NCI-H345 (cell line): Measurements from ENCODE around the gene MYLK.
"Not testable (repeated sequence)": the region's sequence is repeated elsewhere in the genome, so short reads cannot be mapped to it uniquely, and the experiment has no call there.

ENCODE experiments used
- DNase-seq: peaks from one replicate; lab custom pipeline; 2025; lab: John Stamatoyannopoulos, UW

Gene MYLK, protein sequence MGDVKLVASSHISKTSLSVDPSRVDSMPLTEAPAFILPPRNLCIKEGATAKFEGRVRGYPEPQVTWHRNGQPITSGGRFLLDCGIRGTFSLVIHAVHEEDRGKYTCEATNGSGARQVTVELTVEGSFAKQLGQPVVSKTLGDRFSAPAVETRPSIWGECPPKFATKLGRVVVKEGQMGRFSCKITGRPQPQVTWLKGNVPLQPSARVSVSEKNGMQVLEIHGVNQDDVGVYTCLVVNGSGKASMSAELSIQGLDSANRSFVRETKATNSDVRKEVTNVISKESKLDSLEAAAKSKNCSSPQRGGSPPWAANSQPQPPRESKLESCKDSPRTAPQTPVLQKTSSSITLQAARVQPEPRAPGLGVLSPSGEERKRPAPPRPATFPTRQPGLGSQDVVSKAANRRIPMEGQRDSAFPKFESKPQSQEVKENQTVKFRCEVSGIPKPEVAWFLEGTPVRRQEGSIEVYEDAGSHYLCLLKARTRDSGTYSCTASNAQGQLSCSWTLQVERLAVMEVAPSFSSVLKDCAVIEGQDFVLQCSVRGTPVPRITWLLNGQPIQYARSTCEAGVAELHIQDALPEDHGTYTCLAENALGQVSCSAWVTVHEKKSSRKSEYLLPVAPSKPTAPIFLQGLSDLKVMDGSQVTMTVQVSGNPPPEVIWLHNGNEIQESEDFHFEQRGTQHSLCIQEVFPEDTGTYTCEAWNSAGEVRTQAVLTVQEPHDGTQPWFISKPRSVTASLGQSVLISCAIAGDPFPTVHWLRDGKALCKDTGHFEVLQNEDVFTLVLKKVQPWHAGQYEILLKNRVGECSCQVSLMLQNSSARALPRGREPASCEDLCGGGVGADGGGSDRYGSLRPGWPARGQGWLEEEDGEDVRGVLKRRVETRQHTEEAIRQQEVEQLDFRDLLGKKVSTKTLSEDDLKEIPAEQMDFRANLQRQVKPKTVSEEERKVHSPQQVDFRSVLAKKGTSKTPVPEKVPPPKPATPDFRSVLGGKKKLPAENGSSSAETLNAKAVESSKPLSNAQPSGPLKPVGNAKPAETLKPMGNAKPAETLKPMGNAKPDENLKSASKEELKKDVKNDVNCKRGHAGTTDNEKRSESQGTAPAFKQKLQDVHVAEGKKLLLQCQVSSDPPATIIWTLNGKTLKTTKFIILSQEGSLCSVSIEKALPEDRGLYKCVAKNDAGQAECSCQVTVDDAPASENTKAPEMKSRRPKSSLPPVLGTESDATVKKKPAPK (N-terminal part only)

GRCh38 chr3:123884203-123884831 lies at the start of gene MYLK:
Gene MYLK (minus strand): TSS chr3:123884332. CDS start chr3:123793841, 90,491 bp downstream.
- DNase-seq = peak; percentile 58

GRCh38 chr3:123930445-123930844 lies 46.3 kb upstream of the MYLK start:
- DNase-seq = no peak

DNA sequence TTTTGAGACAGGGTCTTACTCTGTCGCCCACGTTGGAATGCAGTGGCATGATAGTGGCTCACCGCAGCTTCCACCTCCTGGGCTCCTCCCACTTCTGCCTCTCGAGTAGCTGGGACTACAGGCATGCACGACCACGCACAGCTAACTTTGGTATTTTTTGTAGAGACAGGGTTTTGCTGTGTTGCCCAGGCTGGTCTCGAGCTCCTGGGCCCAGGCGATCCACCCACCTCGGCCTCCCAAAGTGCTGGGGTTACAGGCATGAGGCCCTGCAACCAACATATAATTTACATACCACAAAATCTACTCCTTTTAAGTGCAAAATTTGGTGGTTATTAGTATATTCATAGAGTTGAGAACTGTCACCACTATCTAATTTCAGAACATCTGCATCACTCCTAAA lies 45.2 kb upstream of the MYLK start:
- DNase-seq = no peak

DNA sequence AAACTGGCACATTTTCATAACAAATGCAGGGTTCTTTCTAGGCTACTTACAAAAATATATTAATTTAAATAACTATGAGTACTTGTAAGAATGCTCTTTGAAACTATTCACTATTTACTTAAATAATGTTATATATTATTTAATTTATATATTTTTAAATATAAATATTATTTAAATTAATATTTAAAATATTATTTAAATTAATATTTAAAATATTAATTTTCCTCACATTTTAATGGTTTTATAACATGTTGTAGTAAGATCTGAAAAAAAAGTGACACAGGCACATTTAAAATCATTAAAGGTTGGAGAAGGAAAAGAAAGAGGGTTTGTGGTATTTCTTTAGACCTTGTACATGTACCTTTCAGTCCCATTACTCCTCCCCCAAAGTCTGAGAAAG lies 42.3 kb upstream of the MYLK start:
- no peak for DNase-seq

DNA sequence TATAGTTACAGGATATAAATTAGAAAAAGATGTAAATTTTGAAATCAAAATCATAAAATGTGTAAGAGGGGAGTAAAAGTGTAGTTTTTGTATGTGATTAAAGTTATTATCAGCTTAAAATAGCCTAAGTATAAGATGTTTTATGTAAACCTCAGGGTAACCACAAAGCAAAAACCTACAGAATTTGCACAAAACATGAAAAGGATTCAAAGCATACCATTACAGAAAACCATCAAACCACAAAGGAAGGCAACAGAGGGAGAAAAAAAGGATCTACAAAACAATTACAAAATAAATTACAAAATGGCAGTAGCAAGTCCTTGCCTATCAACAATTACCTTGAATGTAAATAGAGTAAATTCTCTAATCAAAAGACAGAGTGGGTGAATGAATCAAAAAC lies 36.7 kb upstream of the MYLK start:
- DNase-seq = no peak

DNA sequence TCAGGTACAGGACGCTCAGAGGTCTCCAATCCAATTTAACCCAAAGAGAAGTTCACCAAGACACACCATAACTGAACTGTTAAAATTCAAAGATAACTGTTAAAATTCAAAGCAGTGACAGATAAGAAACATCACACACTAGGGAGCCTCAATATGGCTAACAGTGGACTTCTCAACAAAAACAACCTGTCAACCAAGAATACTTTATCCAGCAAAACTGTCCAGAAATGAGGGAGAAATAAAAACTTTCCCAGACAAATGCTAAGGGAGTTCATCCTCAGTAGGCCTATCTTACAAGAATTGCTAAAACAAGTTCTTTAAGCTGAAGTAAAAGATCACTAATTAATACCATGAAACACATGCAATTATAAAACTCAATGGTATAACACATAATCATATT lies 36.3 kb upstream of the MYLK start:
- no peak for DNase-seq

GRCh38 chr3:123919353-123919752 lies 35.2 kb upstream of the MYLK start:
- DNase-seq = no peak

DNA sequence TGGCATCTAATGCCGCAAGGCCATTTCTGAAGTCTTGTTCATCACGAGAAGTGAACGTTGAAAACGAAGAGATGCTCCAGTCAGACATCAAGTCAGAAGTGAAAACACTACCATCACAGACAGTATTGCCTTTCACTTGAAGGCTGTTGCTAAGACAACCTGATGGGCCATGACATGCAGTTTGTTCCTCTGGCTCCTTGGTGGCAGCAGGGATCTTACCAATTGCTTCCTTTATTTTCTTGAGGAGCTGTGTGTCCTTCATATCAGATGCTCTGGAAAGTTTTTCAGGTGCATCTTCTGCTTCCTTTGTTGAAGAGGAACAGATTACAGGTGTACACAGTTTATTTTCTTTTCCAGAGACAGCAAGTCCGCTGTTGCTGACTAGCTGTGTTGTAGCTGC lies 30.7 kb upstream of the MYLK start:
- no peak for DNase-seq

DNA sequence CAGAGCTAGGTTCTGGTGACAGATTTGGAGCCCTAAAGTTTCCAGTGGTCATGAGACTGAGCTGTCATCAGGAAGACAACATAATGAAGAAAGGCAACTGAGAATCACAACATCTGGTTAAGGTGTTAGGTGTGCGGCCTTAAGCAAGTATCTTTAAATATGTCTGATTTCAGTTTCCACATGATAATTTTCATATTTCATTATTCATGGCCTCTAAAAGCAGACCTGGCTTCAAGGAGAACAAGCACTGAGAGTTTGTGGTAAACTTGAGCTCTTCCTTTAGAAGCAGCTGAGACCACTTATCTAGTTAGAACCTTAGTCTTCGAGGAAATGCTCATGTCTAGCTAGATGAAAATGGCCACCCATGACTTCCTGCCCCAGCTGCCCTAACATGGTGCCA lies 25.7 kb upstream of the MYLK start:
- DNase-seq = no peak

GRCh38 chr3:123907720-123908119 lies 23.6 kb upstream of the MYLK start:
- DNase-seq = no peak

DNA sequence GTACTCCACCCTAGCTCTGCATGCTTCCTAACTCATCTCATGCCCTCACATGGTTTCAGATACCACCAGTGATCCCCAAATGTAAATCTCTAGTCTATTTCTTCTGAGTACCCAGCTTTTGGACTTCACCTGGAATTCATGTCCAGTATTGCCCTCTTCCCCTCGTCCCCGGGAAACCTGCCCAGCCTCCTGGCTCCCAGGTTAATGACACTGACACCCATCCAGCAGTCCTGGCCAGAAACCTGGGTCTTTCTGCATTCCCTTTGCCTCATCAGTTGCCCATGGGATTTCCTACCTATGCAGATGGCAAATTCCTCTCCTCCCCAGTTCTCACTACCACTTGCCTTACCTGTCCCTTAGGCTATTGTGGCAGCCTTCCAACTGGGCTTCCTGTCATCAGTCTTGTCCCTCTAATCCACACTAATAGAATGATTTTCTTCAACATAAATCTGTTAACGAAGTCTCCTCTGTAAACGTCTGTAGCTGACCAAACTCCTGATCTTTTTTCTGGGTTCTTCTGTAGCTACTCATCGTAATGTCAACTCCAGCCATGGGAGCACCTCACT lies 15.3 kb upstream of the MYLK start:
- no peak for DNase-seq

- DNase-seq = no peak
Measured at GRCh38 chr3:123893012-123893411, 8.9 kb upstream of the MYLK start.

- DNase-seq = no peak
Measured at GRCh38 chr3:123892195-123892594, 8.1 kb upstream of the MYLK start.

- not testable (repeated sequence) for DNase-seq
Measured at GRCh38 chr3:123890991-123891390, 6.9 kb upstream of the MYLK start.

DNA sequence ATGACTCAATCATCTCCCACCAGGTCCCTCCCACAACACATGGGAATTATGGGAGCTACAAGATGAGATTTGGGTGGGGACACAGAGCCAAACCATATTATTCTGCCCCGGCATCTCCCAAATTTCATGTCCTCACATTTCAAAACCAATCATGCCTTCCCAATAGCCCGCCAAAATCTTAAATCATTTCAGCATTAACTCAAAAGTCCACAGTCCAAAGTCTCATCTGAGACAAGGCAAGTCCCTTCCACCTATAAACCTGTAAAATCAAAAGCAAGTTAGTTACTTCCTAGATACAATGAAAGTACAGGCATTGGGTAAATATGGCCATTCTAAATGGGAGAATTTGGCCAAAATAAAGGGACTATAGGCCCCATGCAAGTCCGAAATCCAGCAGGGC lies 6.0 kb upstream of the MYLK start:
- not testable (repeated sequence) for DNase-seq

- no peak for DNase-seq
Measured at GRCh38 chr3:123884993-123885392, 861 bp upstream of the MYLK start.

GRCh38 chr3:123883701-123884202 lies 380 bp downstream of the MYLK start:
- DNase-seq = no peak

DNA sequence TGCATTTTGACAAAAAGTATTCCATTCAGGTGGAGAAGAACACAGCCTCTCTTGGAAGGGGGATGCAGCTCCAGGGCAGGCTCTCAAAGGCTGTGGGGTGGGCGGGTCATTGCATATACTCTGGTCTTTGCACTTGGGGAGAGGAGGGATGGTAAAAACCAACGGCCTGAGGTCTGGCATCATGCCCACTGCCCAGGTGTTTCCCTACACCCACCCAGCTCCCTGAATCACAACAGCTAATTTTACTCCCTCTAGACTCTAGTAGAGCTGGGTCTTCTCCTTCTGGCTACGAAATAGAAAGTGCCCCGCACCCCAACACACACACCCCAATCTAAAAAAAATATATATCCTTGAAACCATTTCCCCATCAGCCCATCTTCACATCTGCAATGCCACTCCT lies 1.0 kb downstream of the MYLK start:
- DNase-seq = peak; percentile 22

- DNase-seq = peak; percentile 21
Measured at GRCh38 chr3:123881771-123882170, 2.4 kb downstream of the MYLK start.

DNA sequence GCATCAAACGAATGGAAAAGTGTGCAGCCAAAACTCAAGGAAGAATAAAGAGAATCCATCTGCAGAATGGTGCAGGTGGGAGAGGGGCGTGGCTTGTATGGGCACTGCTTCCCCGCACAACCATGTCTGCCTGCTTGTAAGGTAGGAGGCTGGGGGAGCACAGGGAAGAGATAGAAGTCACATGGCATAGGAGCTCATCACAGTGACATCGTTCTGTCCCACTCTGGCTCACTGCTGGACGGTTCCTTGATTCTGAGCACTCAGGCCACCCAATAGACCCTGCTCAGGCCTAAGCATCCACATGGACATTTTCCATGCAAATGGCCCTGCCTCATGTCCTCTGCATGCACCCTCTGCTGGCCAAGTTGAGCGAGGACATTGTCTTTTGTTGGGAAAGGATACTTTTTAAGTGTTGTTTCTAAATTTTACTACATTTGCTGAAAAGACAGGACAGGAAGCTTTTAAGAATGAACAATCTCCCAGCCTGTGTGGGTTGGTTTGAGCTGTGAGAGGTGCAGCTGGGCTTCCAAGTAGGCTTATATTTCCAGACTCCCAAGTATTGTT lies 3.1 kb downstream of the MYLK start:
- DNase-seq = peak; percentile 48

DNA sequence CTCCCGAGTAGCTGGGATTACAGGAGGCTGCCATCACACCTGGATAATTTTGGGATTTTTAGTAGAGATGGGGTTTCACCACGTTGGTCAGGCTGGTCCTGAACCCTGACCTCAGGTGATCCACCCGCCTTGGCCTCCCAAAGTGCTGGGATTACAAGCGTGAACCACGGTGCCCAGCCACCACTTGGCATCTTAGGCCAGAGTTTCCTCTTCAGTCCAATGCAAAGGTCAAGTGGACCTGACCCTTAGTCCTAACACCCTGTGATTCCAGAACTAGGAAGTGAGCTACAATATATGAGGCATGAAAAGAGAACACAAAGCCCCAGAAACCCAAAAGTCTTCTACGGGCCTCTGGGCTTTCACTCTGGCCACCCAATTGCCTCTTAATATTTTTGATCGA lies 5.3 kb downstream of the MYLK start:
- no peak for DNase-seq
